HG03457 (cell line): ENCODE results near the gene IL17C.
A peak's percentile ranks its signal among the peaks of the same experiment; 100 is the strongest.

Experiments used
- ATAC-seq: cut with Tn5 transposase; IDR thresholded peaks from one replicate; pipeline ENCODE4 v1.9.1; 2021; ENCODE audit warnings: moderate number of reproducible peaks; ENCODE audit not compliant: unreplicated experiment

Gene IL17C

GRCh38 chr16:88681709-88682451 is 43.5 kb downstream of the IL17C start:
- ATAC-seq, result peak; percentile 49

- no peak for ATAC-seq
Observed at GRCh38 chr16:88684569-88685155, 46.3 kb downstream of the IL17C start.

- no peak for ATAC-seq
Observed at GRCh38 chr16:88685156-88686061, 47.0 kb downstream of the IL17C start.

GRCh38 chr16:88686062-88686438 is 47.7 kb downstream of the IL17C start:
- ATAC-seq, result peak; percentile 5

- ATAC-seq, result peak; percentile 63
Observed at GRCh38 chr16:88686439-88687253, 48.3 kb downstream of the IL17C start, which contains the start of gene SNAI3. Gene SNAI3 (minus strand): TSS chr16:88686507. CDS start chr16:88686406, 101 bp downstream.

GRCh38 chr16:88687254-88687576 is 48.8 kb downstream of the IL17C start:
- ATAC-seq, result no peak

- no peak for ATAC-seq
Observed at GRCh38 chr16:88687676-88688012, 49.3 kb downstream of the IL17C start.

- no peak for ATAC-seq
Observed at GRCh38 chr16:88688013-88688778, 49.8 kb downstream of the IL17C start.
